ENCODE measurements around the gene AUH.

The AUH gene

DNA sequence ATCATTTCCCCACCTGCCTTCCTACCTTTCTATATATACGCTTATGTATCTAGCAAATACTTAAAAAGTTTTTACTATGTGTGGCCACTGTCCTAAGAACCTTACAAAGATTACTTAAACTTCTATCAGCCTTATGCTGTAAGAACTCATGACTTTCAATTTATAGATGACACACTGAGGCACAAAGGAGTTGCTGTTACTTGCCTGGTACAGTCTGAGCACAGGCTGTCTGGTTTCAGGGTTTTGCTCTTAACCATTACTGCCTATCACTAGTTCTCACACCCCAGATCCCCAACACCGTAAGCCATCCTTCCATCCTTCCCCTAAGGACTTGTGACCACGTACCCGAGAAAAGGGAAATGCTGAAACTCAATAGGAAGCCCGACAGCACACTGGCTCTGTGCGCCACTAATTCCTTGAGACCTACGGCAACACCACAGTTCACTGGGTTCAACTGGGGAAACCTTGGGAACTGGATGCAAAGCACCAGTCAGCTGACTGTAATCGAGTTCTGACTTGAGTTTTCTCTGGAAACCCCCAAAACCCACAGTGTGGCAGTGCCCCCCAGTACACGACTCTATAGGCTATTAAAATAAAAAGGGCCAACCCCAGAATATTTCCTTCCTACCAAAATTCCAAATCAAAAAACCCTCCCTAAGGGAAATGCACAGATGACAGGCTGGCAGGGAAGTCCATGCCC lies 56.0 kb downstream of the AUH start:
- peaks cover 0 to 37% (median 15%) of the 10 kb centered on the region in 4 donors for H3K4me1 ChIP-seq
- intact Hi-C loops (cut with DNase I; ENCODE audit: low total_unique reads), result no loop called here
- H3K9me3 ChIP-seq, result no peaks in the 10 kb centered on the region
- H3K36me3 ChIP-seq, result peaks cover 0 to 4% (median 0%) of the 10 kb centered on the region in 3 donors
- H3K27me3 ChIP-seq, result no peaks in the 10 kb centered on the region
- no peak for DNase-seq
- TF ChIP-seq, protein P1, sequence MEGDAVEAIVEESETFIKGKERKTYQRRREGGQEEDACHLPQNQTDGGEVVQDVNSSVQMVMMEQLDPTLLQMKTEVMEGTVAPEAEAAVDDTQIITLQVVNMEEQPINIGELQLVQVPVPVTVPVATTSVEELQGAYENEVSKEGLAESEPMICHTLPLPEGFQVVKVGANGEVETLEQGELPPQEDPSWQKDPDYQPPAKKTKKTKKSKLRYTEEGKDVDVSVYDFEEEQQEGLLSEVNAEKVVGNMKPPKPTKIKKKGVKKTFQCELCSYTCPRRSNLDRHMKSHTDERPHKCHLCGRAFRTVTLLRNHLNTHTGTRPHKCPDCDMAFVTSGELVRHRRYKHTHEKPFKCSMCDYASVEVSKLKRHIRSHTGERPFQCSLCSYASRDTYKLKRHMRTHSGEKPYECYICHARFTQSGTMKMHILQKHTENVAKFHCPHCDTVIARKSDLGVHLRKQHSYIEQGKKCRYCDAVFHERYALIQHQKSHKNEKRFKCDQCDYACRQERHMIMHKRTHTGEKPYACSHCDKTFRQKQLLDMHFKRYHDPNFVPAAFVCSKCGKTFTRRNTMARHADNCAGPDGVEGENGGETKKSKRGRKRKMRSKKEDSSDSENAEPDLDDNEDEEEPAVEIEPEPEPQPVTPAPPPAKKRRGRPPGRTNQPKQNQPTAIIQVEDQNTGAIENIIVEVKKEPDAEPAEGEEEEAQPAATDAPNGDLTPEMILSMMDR (IDR thresholded peaks at IDR 0.05), result no peak
- no peak overlapping the region for H3K4me3 ChIP-seq
- no peak overlapping the region for H3K27ac ChIP-seq

- no peak for DNase-seq
- H3K27me3 ChIP-seq, result no peaks in the 10 kb centered on the region
- H3K9me3 ChIP-seq, result no peaks in the 10 kb centered on the region
- H3K27ac ChIP-seq, result peak overlapping the region in 1 of 2 donors; percentile 62
- no peaks in the 10 kb centered on the region for H3K36me3 ChIP-seq
- no peak overlapping the region for H3K4me3 ChIP-seq
- H3K4me1 ChIP-seq, result peaks cover 0 to 45% (median 18%) of the 10 kb centered on the region in 4 donors
- TF ChIP-seq, protein P1 (IDR thresholded peaks at IDR 0.05), result no peak
- intact Hi-C loops (cut with DNase I; ENCODE audit: low total_unique reads), result no loop called here
These were observed 57.8 kb downstream of the AUH start for GRCh38 chr9:91303741-91304415.

- DNase-seq, result no peak
- no peaks in the 10 kb centered on the region for H3K9me3 ChIP-seq
- H3K27me3 ChIP-seq, result no peaks in the 10 kb centered on the region
- H3K4me1 ChIP-seq, result peaks cover 0 to 45% (median 18%) of the 10 kb centered on the region in 4 donors
- no peaks in the 10 kb centered on the region for H3K36me3 ChIP-seq
- TF ChIP-seq, protein P1 (IDR thresholded peaks at IDR 0.05), result no peak
- no peak overlapping the region for H3K4me3 ChIP-seq
- H3K27ac ChIP-seq, result peak overlapping the region; percentile 43 to 62
- intact Hi-C loops (cut with DNase I; ENCODE audit: low total_unique reads), result no loop called here
These were observed 58.9 kb downstream of the AUH start for GRCh38 chr9:91302831-91303230.

DNA sequence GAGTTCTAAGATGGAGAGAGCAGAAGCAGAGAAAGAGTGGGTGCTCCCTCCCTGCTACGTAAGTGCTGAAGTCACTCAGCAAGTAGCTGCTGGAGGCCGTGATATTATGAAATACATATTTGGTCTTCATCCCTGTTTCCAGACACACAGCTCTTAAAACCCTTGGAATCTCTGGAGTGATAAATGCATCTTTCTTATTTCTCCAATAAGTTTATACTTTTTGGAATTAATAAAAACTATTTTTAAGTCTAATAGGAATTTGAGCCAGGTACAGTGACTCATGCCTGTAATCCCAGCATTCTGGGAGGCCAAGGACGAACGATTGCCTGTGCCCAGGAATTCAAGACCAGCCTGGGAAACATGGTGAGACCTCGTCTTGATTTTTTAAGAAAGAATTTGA lies 60.6 kb downstream of the AUH start:
- H3K27ac ChIP-seq, result peak overlapping the region; percentile 36 to 62

GRCh38 chr9:91298311-91298710 lies 63.4 kb downstream of the AUH start:
- no peaks in the 10 kb centered on the region for H3K27me3 ChIP-seq
- DNase-seq, result no peak
- TF ChIP-seq, protein P1 (IDR thresholded peaks at IDR 0.05), result no peak
- no peak overlapping the region for H3K27ac ChIP-seq
- no peaks in the 10 kb centered on the region for H3K9me3 ChIP-seq
- peaks cover 26 to 38% (median 26%) of the 10 kb centered on the region in 3 donors for H3K36me3 ChIP-seq
- H3K4me3 ChIP-seq, result no peak overlapping the region
- intact Hi-C loops (cut with DNase I; ENCODE audit: low total_unique reads), result no loop called here
- H3K4me1 ChIP-seq, result peaks cover 0 to 34% (median 18%) of the 10 kb centered on the region in 4 donors

More for the DNA sequence above, 60.6 kb downstream of the AUH start:
- DNase-seq, result no peak
- intact Hi-C loops (cut with DNase I; ENCODE audit: low total_unique reads), result no loop called here
- Histone ChIP-seq H3K9me3 (no peaks in the 10 kb centered on the region), H3K4me1 (peaks cover 0 to 45% (median 18%) of the 10 kb centered on the region in 4 donors), H3K4me3 (no peak overlapping the region), H3K27me3 (no peaks in the 10 kb centered on the region), H3K36me3 (peaks cover 0 to 10% (median 0%) of the 10 kb centered on the region in 3 donors)
- TF ChIP-seq, protein P1 (IDR thresholded peaks at IDR 0.05), result no peak
